Activated CD8-positive, alpha-beta memory T cell treated with anti-CD3 and anti-CD28 coated beads, Interleukin-2, amount 50 U/mL, for 4 hours (primary cell): ENCODE results near the gene TGM2.

Experiments used
- DNase-seq: peaks from one replicate; pipeline ENCODE4 v3.0.0-alpha.2; 2020

The TGM2 gene

GRCh38 chr20:38129248-38129865, 35.7 kb downstream of the TGM2 start:
- no peak for DNase-seq

GRCh38 chr20:38128691-38129090, 36.4 kb downstream of the TGM2 start:
- DNase-seq, result no peak

- no peak for DNase-seq
These were observed 37.0 kb downstream of the TGM2 start for GRCh38 chr20:38127920-38128528.

GRCh38 chr20:38126932-38127621, 38.0 kb downstream of the TGM2 start:
- DNase-seq, result no peak

GRCh38 chr20:38126146-38126921, 38.7 kb downstream of the TGM2 start:
- DNase-seq, result no peak

GRCh38 chr20:38125157-38126056, 39.7 kb downstream of the TGM2 start:
- DNase-seq, result no peak

GRCh38 chr20:38123021-38123587, 42.0 kb downstream of the TGM2 start:
- no peak for DNase-seq

GRCh38 chr20:38121741-38122140, 43.3 kb downstream of the TGM2 start:
- no peak for DNase-seq

GRCh38 chr20:38120625-38120988, 44.5 kb downstream of the TGM2 start:
- DNase-seq, result no peak

- DNase-seq, result no peak
These were observed 45.6 kb downstream of the TGM2 start for GRCh38 chr20:38119446-38119845.

- DNase-seq, result no peak
These were observed 47.4 kb downstream of the TGM2 start for GRCh38 chr20:38117635-38118034.

GRCh38 chr20:38117205-38117604, 47.9 kb downstream of the TGM2 start:
- DNase-seq, result no peak

- no peak for DNase-seq
These were observed 48.5 kb downstream of the TGM2 start for GRCh38 chr20:38116409-38117165.

- no peak for DNase-seq
These were observed 49.2 kb downstream of the TGM2 start for GRCh38 chr20:38115896-38116295.

GRCh38 chr20:38115205-38115604, 49.9 kb downstream of the TGM2 start:
- no peak for DNase-seq

GRCh38 chr20:38114353-38114791, 50.7 kb downstream of the TGM2 start:
- DNase-seq, result no peak

- no peak for DNase-seq
These were observed 51.4 kb downstream of the TGM2 start for GRCh38 chr20:38113401-38114325.

GRCh38 chr20:38112930-38113294, 52.2 kb downstream of the TGM2 start:
- no peak for DNase-seq

GRCh38 chr20:38112261-38112929, 52.7 kb downstream of the TGM2 start:
- no peak for DNase-seq
